Measurements from ENCODE around the gene PPP2R2B.

The PPP2R2B gene

GRCh38 chr5:146765089-146765832, 113.3 kb downstream of the PPP2R2B start:
- no peaks in the 10 kb centered on the region for H3K27me3 ChIP-seq (ENCODE audit: insufficient read depth, poor library complexity, severe bottlenecking)
- DNase-seq (ENCODE audit: low read depth in 1 of 2, low spot score in 1 of 2): no peak
- H3K27ac ChIP-seq (replicated peaks): no peak overlapping the region
- no peak overlapping the region for H3K4me3 ChIP-seq (replicated peaks; ENCODE audit: insufficient read depth, low read length)
- TF ChIP-seq POLR2AphosphoS5 (IDR thresholded peaks at IDR 0.05; ENCODE audit: low read depth) (no peak), CTCF (IDR thresholded peaks at IDR 0.05; ENCODE audit: insufficient read depth, low read length) (no peak), SPI1 (IDR thresholded peaks at IDR 0.05; ENCODE audit: borderline replicate concordance, low read depth) (no peak), REST (IDR thresholded peaks at IDR 0.05; ENCODE audit: insufficient replicate concordance, low read depth) (no peak), GABPA (IDR thresholded peaks at IDR 0.05; ENCODE audit: low read depth) (no peak)

- H3K27me3 ChIP-seq (ENCODE audit: insufficient read depth, poor library complexity, severe bottlenecking): no peaks in the 10 kb centered on the region
- no peak overlapping the region for H3K27ac ChIP-seq (replicated peaks)
- H3K4me3 ChIP-seq (replicated peaks; ENCODE audit: insufficient read depth, low read length): no peak overlapping the region
- TF ChIP-seq POLR2AphosphoS5 (IDR thresholded peaks at IDR 0.05; ENCODE audit: low read depth): no peak
- TF ChIP-seq REST (IDR thresholded peaks at IDR 0.05; ENCODE audit: insufficient replicate concordance, low read depth): no peak
- TF ChIP-seq GABPA (IDR thresholded peaks at IDR 0.05; ENCODE audit: low read depth): no peak
- TF ChIP-seq SPI1 (IDR thresholded peaks at IDR 0.05; ENCODE audit: borderline replicate concordance, low read depth): no peak
- TF ChIP-seq CTCF (IDR thresholded peaks at IDR 0.05; ENCODE audit: insufficient read depth, low read length): no peak
- DNase-seq (ENCODE audit: low read depth in 1 of 2, low spot score in 1 of 2): no peak
These were observed 115.7 kb downstream of the PPP2R2B start for GRCh38 chr5:146762830-146763229.

- no peak for TF ChIP-seq CTCF (IDR thresholded peaks at IDR 0.05; ENCODE audit: insufficient read depth, low read length)
- TF ChIP-seq SPI1 (IDR thresholded peaks at IDR 0.05; ENCODE audit: borderline replicate concordance, low read depth): no peak
- no peak for TF ChIP-seq POLR2AphosphoS5 (IDR thresholded peaks at IDR 0.05; ENCODE audit: low read depth)
- no peak for TF ChIP-seq REST (IDR thresholded peaks at IDR 0.05; ENCODE audit: insufficient replicate concordance, low read depth)
- TF ChIP-seq GABPA (IDR thresholded peaks at IDR 0.05; ENCODE audit: low read depth): no peak
- Histone ChIP-seq H3K27ac (replicated peaks) (no peak overlapping the region), H3K4me3 (replicated peaks; ENCODE audit: insufficient read depth, low read length) (no peak overlapping the region), H3K27me3 (ENCODE audit: insufficient read depth, poor library complexity, severe bottlenecking) (no peaks in the 10 kb centered on the region)
- no peak for DNase-seq (ENCODE audit: low read depth in 1 of 2, low spot score in 1 of 2)
These were observed 116.7 kb downstream of the PPP2R2B start for GRCh38 chr5:146761811-146762210.
